Liver (tissue), 9 donors: ENCODE measurements around the gene GRIA1. TPM values are rescaled to one million over a fixed set of nuclear protein-coding genes. Genes with fewer than 3 reads are reported as not detected.
A peak's percentile ranks its signal among the peaks of the same experiment; 100 is the strongest.

Experiments
- DNase-seq: peaks from one replicate; pipeline ENCODE4 v3.0.0-alpha.2; 2017; ENCODE audit warnings: low spot score
- H3K27ac ChIP-seq, 2 donors: one replicate each; pipeline ENCODE4 v1.7.0; 2013; ENCODE audit warnings: inconsistent platforms in 2 of 2, low read length in 2 of 2, control low read depth in 1 of 2, low read depth in 1 of 2, mild to moderate bottlenecking in 1 of 2
- H3K27me3 ChIP-seq, 4 donors: one replicate each; pipeline versions ENCODE4 v1.6.1 to v1.7.0; 2013; ENCODE audit warnings: low read length in 3 of 4, inconsistent platforms in 1 of 4, mild to moderate bottlenecking in 1 of 4, moderate library complexity in 1 of 4; ENCODE audit not compliant: control insufficient read depth in 4 of 4, insufficient read depth in 4 of 4
- H3K36me3 ChIP-seq, 4 donors: one replicate each; pipeline versions ENCODE4 v1.6.1 to v1.7.0; 2013; ENCODE audit warnings: low read length in 3 of 4, mild to moderate bottlenecking in 3 of 4, low read depth in 1 of 4, moderate library complexity in 1 of 4; ENCODE audit not compliant: control insufficient read depth in 4 of 4, insufficient read depth in 3 of 4
- H3K4me1 ChIP-seq, 4 donors: one replicate each; pipeline versions ENCODE4 v1.6.1 to v1.7.0; 2013; ENCODE audit warnings: low read length in 3 of 4, mild to moderate bottlenecking in 3 of 4, moderate library complexity in 1 of 4; ENCODE audit not compliant: control insufficient read depth in 4 of 4, insufficient read depth in 4 of 4
- H3K4me3 ChIP-seq, 3 donors: one replicate each; pipeline versions ENCODE4 v1.6.1 to v1.7.0; 2013; ENCODE audit warnings: low read length in 3 of 3, control low read depth in 1 of 3, low read depth in 1 of 3, mild to moderate bottlenecking in 1 of 3
- H3K9ac ChIP-seq, 2 donors: one replicate each; pipeline ENCODE4 v1.7.0; 2013; ENCODE audit warnings: low read length in 2 of 2, mild to moderate bottlenecking in 2 of 2, moderate library complexity in 2 of 2, control low read depth in 1 of 2, low read depth in 1 of 2
- H3K9me3 ChIP-seq, 4 donors: one replicate each; pipeline versions ENCODE4 v1.6.1 to v1.7.0; 2013; ENCODE audit warnings: low read length in 3 of 4; ENCODE audit not compliant: control insufficient read depth in 4 of 4
- ATF3 ChIP-seq: IDR thresholded peaks from 2 replicates; pipeline ENCODE4 v1.6.1; 2016; ENCODE audit warnings: antibody characterized with exemption
- EGR1 ChIP-seq, 2 donors: IDR thresholded peaks; 2 replicates each; pipeline ENCODE4 v1.6.1; 2016 to 2018; ENCODE audit warnings: antibody characterized with exemption in 2 of 2, low read depth in 2 of 2
- FOXA1 ChIP-seq: IDR thresholded peaks from 2 replicates; pipeline ENCODE4 v1.6.1; 2016; ENCODE audit warnings: antibody characterized with exemption
- GABPA ChIP-seq, 2 donors: IDR thresholded peaks in 1 of 2; conservative IDR thresholded peaks in 1 of 2; 2 replicates each; pipeline ENCODE4 v1.6.1; 2016; ENCODE audit warnings: antibody characterized with exemption in 2 of 2, mild to moderate bottlenecking in 1 of 2, moderate library complexity in 1 of 2
- HNF4A ChIP-seq, 2 donors: conservative IDR thresholded peaks; 2 replicates each; pipeline ENCODE4 v1.6.1; 2016; ENCODE audit warnings: antibody characterized with exemption in 2 of 2, mild to moderate bottlenecking in 2 of 2
- HNF4G ChIP-seq: IDR thresholded peaks from 2 replicates; pipeline ENCODE4 v1.6.1; 2016; ENCODE audit warnings: antibody characterized with exemption
- JUND ChIP-seq, 2 donors: IDR thresholded peaks; 2 replicates each; pipeline ENCODE4 v1.6.1; 2016; ENCODE audit warnings: antibody characterized with exemption in 2 of 2
- NR2F2 ChIP-seq: IDR thresholded peaks from 2 replicates; pipeline ENCODE4 v1.6.1; 2016; ENCODE audit warnings: antibody characterized with exemption
- RAD21 ChIP-seq, 2 donors: IDR thresholded peaks; 2 replicates each; pipeline ENCODE4 v1.6.1; 2016; ENCODE audit warnings: antibody characterized with exemption in 2 of 2, mild to moderate bottlenecking in 2 of 2
- RXRA ChIP-seq, 2 donors: IDR thresholded peaks; 2 replicates each; pipeline ENCODE4 v1.6.1; 2017 to 2018; ENCODE audit warnings: antibody characterized with exemption in 2 of 2, mild to moderate bottlenecking in 1 of 2
- SP1 ChIP-seq: IDR thresholded peaks from 2 replicates; pipeline ENCODE4 v1.6.1; 2018; ENCODE audit warnings: antibody characterized with exemption, mild to moderate bottlenecking
- TAF1 ChIP-seq: conservative IDR thresholded peaks from 2 replicates; pipeline ENCODE4 v1.6.1; 2016; ENCODE audit warnings: antibody characterized with exemption, mild to moderate bottlenecking
- YY1 ChIP-seq: IDR thresholded peaks from 2 replicates; pipeline ENCODE4 v1.6.1; 2016; ENCODE audit warnings: antibody characterized with exemption, mild to moderate bottlenecking
- ZBTB33 ChIP-seq: IDR thresholded peaks from 2 replicates; pipeline ENCODE4 v1.6.1; 2016; ENCODE audit warnings: antibody characterized with exemption
- WGBS: extraction: QIAGEN DNeasy Blood & Tissue Kit; methylation state at CpG from one replicate; pipeline ENCODE4 v1.1.7; 2013; 5-methylcytosine and 5-hydroxymethylcytosine counted together
- polyA plus RNA-seq, 2 donors: library from polyadenylated mRNA; stranded (reverse) in 1 of 2; unstranded in 1 of 2; fragments of 200-250 nt in 1 of 2; fragments of >200 nt in 1 of 2; fragmentation: Nextera tagmentation in 1 of 2; extraction: Ambion mirVana in 1 of 2; gene quantifications; one replicate each; pipeline versions ENCODE4 v1.2.1 to v1.2.3, GENCODE V29; 2013 to 2015
- total RNA-seq, 2 donors: library from RNA; depleted of rRNA; stranded (reverse); fragments of >200 nt; gene quantifications; one replicate each; pipeline ENCODE4 v1.2.3, GENCODE V29; 2014
- TF ChIP-seq, protein P1 (sequence below): fragments of 150-350 bp; IDR thresholded peaks from 2 replicates; pipeline ENCODE4 v1.5.1; 2017; ENCODE audit warnings: improper control_type of control experiment, low read depth, low read length; ENCODE audit not compliant: missing input control
- TF ChIP-seq, protein P2 (sequence below): IDR thresholded peaks from 2 replicates; pipeline ENCODE4 v1.6.1; 2016; ENCODE audit warnings: antibody characterized with exemption
- TF ChIP-seq, protein P3 (sequence below): IDR thresholded peaks from 2 replicates; pipeline ENCODE4 v1.6.1; 2016; ENCODE audit warnings: antibody characterized with exemption, mild to moderate bottlenecking
- donor health status: healthy.
- donor health status: healthy.
- donor health status: healthy.
- donor health status: healthy.
- donor health status: healthy.

GRIA1 gene
- total RNA-seq (under 1 TPM in 1 of 2 donors, not detected in 1; 0.08 TPM), polyA plus RNA-seq (not detected)

GRCh38 chr5:153490118-153491037 lies at the start of gene GRIA1:
TSS of gene GRIA1 (plus strand) at chr5:153490670.
- no peaks in the 10 kb centered on the region for H3K36me3 ChIP-seq
- H3K4me3 ChIP-seq = no peak within 1 kb of the TSS

GRCh38 chr5:153445875-153446579 lies 44.4 kb upstream of the GRIA1 start:
- peaks cover 0 to 15% (median 7%) of the 10 kb centered on the region in 4 donors for H3K4me1 ChIP-seq
- peak; percentile 43 for DNase-seq
- H3K36me3 ChIP-seq = no peaks in the 10 kb centered on the region
- H3K4me3 ChIP-seq = no peak overlapping the region
- peak overlapping the region in 1 of 2 donors; percentile 29 for H3K9ac ChIP-seq
- peak overlapping the region; percentile 28 to 53 for H3K27ac ChIP-seq
- H3K27me3 ChIP-seq = no peaks in the 10 kb centered on the region
- 21% methylated on average over 9 of the region's 9 CpGs for WGBS
- H3K9me3 ChIP-seq = no peaks in the 10 kb centered on the region
- TF ChIP-seq FOXA1 (no peak), HNF4G (no peak), TAF1 (no peak), GABPA (IDR thresholded peaks at IDR 0.05 in 1 of 2, conservative IDR thresholded peaks at IDR 0.05 in 1 of 2) (peak in 1 of 2 donors; percentile 47), RXRA (IDR thresholded peaks at IDR 0.05) (peak; percentile 73 to 80), YY1 (peak; percentile 44), SP1 (peak; percentile 69), EGR1 (IDR thresholded peaks at IDR 0.05; ENCODE audit: low read depth in 2 of 2) (peak; percentile 68 to 75), JUND (IDR thresholded peaks at IDR 0.05) (peak; percentile 33 to 59), ATF3 (peak; percentile 86), HNF4A (conservative IDR thresholded peaks at IDR 0.05) (peak; percentile 53 to 57)
- TF ChIP-seq, protein P1, sequence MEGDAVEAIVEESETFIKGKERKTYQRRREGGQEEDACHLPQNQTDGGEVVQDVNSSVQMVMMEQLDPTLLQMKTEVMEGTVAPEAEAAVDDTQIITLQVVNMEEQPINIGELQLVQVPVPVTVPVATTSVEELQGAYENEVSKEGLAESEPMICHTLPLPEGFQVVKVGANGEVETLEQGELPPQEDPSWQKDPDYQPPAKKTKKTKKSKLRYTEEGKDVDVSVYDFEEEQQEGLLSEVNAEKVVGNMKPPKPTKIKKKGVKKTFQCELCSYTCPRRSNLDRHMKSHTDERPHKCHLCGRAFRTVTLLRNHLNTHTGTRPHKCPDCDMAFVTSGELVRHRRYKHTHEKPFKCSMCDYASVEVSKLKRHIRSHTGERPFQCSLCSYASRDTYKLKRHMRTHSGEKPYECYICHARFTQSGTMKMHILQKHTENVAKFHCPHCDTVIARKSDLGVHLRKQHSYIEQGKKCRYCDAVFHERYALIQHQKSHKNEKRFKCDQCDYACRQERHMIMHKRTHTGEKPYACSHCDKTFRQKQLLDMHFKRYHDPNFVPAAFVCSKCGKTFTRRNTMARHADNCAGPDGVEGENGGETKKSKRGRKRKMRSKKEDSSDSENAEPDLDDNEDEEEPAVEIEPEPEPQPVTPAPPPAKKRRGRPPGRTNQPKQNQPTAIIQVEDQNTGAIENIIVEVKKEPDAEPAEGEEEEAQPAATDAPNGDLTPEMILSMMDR = no peak
- TF ChIP-seq, protein P2, sequence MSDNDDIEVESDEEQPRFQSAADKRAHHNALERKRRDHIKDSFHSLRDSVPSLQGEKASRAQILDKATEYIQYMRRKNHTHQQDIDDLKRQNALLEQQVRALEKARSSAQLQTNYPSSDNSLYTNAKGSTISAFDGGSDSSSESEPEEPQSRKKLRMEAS = no peak

More at GRCh38 chr5:153490118-153491037, at the start of gene GRIA1:
- DNase-seq = no peak
- peaks cover 0 to 5% (median 0%) of the 10 kb centered on the region in 4 donors for H3K27me3 ChIP-seq
- no peak within 1 kb of the TSS for H3K27ac ChIP-seq
- H3K9me3 ChIP-seq = no peaks in the 10 kb centered on the region
- TF ChIP-seq JUND (IDR thresholded peaks at IDR 0.05) (no peak), FOXA1 (no peak), NR2F2 (no peak), ZBTB33 (no peak), EGR1 (IDR thresholded peaks at IDR 0.05; ENCODE audit: low read depth in 2 of 2) (no peak), RAD21 (IDR thresholded peaks at IDR 0.05) (no peak), ATF3 (no peak)
- TF ChIP-seq, protein P3, sequence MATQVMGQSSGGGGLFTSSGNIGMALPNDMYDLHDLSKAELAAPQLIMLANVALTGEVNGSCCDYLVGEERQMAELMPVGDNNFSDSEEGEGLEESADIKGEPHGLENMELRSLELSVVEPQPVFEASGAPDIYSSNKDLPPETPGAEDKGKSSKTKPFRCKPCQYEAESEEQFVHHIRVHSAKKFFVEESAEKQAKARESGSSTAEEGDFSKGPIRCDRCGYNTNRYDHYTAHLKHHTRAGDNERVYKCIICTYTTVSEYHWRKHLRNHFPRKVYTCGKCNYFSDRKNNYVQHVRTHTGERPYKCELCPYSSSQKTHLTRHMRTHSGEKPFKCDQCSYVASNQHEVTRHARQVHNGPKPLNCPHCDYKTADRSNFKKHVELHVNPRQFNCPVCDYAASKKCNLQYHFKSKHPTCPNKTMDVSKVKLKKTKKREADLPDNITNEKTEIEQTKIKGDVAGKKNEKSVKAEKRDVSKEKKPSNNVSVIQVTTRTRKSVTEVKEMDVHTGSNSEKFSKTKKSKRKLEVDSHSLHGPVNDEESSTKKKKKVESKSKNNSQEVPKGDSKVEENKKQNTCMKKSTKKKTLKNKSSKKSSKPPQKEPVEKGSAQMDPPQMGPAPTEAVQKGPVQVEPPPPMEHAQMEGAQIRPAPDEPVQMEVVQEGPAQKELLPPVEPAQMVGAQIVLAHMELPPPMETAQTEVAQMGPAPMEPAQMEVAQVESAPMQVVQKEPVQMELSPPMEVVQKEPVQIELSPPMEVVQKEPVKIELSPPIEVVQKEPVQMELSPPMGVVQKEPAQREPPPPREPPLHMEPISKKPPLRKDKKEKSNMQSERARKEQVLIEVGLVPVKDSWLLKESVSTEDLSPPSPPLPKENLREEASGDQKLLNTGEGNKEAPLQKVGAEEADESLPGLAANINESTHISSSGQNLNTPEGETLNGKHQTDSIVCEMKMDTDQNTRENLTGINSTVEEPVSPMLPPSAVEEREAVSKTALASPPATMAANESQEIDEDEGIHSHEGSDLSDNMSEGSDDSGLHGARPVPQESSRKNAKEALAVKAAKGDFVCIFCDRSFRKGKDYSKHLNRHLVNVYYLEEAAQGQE = no peak
- peaks cover 0 to 5% (median 0%) of the 10 kb centered on the region in 4 donors for H3K4me1 ChIP-seq
- 16% methylated on average over 20 of the region's 20 CpGs for WGBS
- no peak within 1 kb of the TSS for H3K9ac ChIP-seq
